ENCODE data around the gene LAMA4.
"Not testable (repeated sequence)": the region's sequence is repeated elsewhere in the genome, so short reads cannot be mapped to it uniquely, and the experiment has no call there.

Gene LAMA4

DNA sequence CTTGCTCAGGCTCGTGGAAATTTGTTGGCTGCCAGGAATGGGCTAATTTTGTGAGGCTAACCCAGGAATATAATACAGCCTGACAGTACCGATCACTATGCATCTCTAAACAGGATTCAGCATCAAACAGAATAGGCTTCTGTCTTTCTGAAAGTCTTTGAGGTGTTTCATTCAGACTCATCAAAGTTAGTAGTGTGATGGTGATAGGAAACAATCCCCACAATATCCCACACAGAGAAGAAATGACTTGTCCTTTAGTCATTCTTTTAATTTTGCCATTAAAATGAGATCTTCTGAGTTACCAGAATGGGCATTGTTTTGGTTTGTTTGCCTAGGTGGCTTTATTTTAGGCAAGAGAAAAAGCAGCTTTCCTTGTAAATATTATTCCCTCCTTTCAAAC lies 112.7 kb downstream of the LAMA4 start:
- DNase-seq, result no peak

DNA sequence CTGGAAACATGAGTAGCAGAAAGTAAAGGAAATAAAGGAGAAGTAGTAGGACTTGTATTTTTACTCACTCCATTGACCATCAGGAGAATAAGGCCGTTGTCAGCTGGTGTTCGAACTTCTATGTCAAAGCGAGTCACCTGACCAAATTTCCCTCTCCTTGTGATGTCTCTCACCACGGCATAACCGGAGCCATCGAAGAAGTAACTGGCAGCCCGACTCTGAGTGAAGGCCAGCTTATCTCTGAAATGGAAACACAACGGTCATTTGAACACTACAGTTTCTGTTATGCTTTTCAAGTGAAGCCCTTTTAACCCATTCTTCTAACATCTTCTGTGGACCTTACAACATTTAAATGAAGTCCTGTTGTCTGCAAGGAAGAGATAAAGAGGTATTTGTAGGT lies 115.3 kb downstream of the LAMA4 start:
- no peak for DNase-seq

DNA sequence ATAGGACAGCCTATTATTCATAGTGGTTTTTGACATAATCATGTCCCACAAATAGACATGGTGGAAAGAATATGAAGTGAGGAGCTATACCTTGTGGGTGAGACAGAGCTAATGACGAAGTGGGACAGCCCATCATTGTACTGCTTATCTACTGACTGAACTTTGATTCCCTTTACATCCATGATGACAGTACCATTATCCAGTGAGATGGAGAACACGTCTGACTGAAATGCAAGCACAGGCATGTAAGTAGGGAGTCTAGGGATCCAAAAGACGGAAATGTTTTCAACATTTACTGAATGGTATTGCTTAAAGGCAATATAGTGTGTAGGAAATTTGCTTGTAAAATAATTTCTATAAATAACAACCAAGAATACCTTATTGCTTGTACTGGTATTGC lies 123.5 kb downstream of the LAMA4 start:
- no peak for DNase-seq

DNA sequence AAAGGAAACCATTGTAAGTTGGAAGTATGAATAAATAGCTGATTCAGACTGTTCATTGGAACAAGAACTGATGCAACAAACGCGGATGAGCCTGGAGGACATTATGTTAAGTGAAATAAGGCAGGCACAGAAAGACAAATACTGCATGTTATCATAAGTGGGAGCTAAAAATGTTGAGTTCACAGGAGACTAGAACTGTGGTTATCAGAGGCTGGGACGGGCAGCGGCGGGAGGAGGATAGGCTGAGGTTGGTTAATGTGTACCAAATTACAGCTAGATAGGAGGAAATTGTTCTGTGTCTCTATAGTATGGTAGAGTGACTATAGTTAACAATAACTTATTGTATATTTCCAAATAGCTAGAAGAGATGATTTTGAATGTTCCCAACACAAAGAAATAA lies 126.2 kb downstream of the LAMA4 start:
- no peak for DNase-seq

DNA sequence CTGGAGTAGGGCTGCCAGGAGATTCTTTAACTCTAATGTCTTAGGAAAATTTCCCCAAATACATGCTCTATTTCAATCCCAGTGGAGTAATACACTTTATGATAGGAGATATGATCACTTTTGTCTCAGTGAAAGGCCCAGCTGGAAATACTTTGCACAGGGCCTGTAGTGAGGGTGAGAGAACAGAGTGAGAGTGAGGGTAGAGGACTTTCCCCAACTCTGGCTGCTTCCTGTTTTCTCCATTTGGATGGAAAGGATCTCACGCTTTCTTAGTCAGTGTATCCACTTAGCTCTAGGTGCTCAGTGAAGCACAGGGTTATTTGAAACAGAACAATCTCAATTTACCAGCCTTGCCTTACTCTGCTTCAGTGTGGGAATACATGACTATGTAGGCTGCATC lies 130.4 kb downstream of the LAMA4 start:
- DNase-seq, result no peak

DNA sequence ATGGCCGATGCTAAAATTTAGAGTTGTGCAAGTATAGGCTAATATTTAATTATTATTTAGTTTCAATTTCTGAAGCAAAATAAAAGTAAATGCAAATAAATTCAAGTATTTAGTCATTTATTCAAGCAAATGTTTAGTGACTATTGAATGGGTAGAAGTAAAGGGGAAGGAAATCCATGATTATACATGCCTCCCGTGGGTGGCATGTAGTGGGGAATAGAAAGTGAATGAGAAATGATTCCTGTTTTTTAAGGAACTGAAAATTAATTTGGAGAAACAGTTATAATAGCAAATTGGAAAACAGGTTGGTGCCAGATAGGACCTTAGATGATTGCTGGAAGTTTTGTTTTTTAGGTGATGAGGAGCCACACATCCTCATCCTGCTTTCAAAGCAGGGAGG lies 131.6 kb downstream of the LAMA4 start:
- DNase-seq, result no peak

DNA sequence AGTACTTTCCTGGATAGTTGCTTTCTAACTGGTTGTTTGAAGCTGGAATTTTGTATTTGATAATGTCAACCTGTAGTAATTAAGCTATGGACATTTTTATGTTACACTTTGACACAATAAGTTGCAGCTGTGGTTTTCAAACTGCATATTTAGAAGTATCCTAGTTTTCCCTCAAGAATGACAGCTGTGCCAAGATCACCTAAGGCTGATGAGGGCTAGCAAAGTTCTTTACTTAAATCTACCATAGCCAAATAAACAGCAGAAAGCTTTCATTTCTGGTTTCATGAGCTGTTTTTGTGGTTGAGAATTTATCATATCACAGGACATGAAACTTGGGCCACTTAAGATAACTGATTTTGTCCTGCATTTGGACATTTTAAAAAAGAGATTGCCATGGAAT lies 136.3 kb downstream of the LAMA4 start:
- peak; percentile 12 for DNase-seq

DNA sequence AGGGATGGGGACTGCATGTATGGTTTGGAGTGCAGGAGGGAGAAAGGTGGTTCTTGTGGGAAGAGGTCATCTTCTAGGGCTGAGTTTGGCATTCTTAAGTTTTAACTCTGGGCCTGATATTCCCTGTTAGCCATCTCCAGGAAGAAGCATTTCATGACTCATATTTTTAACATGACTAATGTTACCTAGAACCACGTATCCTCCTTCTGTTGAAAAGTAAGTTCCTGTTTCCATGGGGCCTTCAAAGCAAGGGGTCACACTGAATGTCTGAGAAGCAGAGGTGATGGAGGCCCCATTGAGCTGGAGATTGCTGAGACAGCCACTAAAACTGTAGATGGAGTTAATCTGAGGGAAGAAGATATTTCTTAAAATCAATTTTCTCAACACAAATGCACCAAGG lies 136.8 kb downstream of the LAMA4 start:
- DNase-seq, result peak; percentile 40

DNA sequence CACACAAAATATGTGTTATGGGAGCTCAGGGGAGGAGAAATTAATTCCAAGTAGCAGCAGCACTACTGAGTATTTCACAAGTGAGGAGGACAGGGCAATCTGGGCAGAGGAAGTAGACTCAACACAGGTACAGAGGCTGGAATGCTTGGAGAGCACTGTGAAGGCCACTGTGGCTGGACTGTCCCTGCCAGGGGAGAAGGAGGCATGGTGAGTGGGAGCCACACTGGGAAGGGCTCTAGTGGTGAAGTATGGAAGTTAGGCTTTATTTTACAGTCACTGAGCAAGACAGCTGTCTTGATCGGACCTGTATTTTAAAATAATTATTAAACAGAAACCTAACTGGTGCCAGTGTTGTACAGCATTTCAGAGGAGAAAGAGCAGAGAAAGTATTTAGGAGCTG lies 138.1 kb downstream of the LAMA4 start:
- no peak for DNase-seq

DNA sequence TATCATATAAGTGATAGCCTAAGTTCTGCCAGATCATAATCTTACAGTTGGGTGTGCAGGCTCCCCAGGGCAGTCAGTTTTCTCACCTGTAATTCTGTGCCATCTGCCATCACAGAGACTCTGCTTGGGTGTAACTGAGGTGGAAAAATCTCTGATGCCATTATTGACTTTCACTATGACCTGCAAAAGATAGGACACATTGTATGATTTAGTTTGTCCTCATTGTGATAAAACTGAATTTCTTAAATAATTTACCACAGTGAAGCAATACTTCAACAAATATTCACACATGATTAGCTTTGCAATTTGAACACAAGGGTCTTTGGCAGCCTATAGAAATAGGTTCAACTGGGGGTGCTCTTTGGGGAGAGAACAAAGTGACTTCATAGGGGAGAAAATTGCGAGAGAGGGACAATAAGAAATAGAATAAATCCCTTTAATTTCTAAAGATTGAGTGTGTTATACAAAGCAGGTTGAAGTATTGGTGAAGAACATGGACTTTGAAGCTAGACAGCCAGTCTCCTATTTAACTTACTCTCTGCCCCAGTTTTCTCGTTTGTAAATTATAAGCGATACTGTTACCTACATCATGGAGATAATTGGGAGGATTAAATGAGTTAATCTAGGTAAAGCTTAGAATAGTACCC lies 139.7 kb downstream of the LAMA4 start:
- no peak for DNase-seq

DNA sequence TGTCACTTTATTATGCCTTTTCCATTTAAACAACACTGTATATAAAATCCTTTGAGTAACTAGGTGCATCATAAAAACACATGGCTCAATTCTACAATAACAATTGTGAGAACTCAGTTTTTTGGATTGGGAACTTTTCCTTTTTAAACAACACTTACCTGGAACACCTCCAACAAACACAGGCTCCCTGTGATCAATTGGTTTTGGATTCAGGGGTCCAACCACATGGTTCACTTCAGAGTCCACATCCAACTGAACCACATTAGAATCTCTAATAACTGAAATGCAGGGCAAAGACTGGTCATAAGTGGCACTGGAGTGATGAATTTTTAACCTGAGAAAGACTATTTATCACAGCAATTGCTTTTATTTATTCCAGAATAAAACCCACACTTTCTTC lies 140.4 kb downstream of the LAMA4 start:
- DNase-seq, result no peak

DNA sequence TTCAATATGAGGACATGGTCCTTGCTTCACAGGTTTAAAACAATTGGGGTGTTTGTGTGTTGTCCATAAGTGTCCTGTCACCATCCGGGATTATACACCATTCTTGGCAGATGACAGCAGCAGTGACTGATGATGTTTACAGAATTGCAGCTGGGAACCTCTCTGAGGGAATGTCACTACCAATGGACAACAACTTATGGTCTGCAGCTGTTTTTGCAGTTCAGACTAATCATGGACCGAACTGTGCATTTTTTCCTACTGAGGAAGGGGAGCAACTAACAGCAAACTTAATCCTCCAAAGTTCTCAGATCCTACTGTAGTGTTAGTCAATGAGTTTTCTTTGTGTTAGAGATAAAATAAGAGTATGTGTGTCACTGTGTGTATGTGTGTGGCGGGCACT lies 140.9 kb downstream of the LAMA4 start:
- no peak for DNase-seq

DNA sequence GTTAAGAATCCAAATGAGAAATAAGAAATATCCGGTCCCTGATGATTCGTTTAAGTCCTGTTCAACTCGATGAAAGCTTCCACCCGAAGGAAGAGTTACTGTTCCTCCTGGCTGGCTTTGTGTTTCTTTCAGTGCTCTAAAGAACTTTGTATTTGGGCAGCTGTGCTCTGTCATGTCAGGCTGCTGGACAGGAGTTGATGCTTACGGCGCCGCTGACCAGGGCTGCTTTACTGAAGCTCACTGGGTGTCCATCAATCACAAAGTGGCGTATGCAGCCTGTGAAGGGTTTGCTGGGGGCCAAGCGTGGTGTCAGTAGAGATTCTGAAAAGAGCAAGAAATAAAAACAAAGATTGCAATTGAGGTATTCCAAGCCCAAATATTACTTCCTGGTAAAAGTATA lies 145.1 kb downstream of the LAMA4 start:
- DNase-seq, result no peak

DNA sequence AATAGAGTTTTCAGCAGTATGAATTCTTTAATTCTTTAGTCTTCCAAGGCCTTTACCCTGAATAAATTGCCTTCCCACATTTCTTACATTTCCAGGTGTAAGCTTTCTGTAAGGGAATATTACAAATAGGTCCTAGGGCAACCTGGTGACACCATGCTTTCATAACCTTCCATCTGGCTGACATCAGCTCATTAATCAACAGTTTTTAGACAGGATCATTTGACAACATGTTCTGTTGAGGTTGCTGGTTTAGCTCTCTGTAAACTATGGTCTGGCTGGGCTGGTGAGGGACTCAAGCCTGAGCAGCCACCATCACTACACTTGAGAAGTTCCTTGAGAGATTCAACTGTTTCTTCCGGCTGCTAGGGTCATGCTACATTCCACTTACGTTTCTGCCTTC lies 147.8 kb downstream of the LAMA4 start:
- no peak for DNase-seq

DNA sequence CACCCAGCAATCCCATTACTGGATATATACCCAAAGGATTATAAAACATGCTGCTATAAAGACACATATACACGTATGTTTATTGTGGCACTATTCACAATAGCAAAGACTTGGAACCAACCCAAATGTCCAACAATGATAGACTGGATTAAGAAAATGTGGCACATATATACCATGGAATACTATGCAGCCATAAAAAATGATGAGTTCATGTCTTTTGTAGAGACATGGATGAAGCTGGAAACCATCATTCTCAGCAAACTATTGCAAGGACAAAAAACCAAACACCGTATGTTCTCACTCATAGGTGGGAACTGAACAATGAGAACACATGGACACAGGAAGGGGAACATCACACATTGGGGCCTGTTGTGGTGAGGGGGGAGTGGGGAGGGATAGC lies 148.3 kb downstream of the LAMA4 start:
- not testable (repeated sequence) for DNase-seq

DNA sequence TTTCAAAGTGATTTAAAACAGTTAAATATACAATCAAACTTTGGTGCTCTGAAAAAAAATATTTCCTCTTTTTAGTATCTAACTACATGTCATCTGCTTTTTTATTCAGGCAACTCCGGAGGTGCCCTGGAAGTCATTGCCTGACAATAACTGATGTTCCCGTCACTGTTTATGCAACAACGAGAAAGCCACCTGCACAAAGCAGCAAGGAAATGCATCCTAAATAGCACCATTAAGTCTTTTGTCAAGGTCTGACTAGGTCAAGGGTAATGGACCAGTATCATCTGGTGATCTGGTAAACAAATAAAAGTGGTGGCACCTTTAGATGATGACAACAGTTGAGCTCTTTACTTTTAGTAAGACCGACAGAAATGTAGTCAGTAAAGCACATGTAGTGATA lies 153.8 kb downstream of the LAMA4 start:
- DNase-seq, result no peak

DNA sequence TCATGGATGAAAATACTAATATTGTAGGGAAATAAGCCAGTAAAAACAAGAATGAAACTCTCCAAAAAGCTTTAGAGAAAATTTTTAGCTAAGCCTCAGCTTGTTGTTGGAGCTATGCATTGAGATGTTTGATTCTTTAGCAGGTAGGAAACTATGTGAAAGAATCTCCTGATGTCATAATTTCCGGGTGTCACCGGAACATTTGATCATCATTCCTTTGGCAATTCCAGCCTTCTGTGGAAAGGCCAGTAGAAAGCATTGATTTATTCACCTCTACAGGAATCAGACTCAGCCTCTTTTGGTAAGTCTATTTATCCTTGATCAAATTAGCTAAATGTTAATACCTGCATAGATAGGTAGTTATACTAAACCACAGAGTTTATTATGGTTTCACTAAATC lies 157.5 kb downstream of the LAMA4 start:
- no peak for DNase-seq

DNA sequence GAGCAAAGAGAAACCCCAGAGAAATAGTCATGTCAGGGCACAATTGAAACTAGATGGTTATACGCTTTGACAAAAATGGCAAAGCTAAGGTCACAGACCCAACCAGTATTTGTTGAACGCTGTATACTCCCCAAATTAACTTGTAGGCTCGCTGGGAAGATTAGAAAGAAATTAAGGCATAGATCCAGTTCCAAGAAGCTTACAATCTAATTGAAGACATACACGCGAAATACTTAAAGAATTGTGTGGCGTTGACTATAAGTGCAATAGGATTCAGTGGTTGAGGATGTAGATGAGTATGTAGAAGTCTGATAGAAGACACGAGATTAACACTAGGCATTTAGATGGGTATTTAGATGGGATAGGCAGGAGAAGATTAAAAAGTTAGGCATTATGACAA lies 166.5 kb downstream of the LAMA4 start:
- DNase-seq, result peak; percentile 14

DNA sequence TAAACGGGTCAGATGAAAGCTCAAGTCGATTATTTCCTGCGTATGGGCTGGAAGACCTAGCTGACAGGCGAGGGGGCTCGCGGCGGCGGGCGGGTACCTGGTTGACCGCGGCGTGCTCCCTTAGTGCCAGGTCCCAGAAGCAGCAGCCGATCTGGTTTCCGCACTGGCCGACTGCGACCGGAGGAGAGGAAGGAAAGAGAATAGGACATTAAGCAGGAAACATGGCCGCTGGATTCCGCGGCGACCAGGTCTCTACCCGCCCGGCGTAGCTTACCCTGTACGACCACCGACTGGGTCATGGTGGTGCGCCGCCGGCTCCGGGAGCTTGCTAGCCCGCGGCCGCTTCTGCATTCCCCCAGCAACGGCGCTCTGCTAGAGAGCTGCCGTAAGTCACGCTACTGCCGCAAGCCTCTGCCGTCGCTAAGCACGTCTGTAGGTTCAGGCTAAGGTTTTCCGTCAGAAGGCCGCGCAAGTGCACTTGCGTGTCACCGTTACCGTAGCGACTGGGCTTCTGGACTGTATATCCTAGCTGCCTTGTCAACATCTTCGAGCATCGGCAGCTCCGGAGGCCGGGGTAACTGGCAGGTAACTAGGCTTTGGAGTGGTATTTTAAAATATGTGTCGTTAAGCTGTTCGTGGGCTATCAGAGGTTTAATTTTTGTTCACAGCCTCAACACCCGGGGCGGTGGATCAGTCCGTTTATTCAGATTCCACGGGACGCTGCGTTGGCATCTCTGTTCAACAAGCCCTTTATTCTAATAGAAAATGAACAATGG lies 167.0 kb downstream of the LAMA4 start, which contains the start of the genes FAM229B and TUBE1:
Gene FAM229B, plus strand, starts transcription at position 456 of the 776 bp plus-strand sequence. CDS start 11,693 bp downstream, outside the sequence.
Gene TUBE1, minus strand, starts transcription at position 347 of the 776 bp plus-strand sequence. Its CDS starts 48 bp downstream, at position 299.
- peak; percentile 98 for DNase-seq

DNA sequence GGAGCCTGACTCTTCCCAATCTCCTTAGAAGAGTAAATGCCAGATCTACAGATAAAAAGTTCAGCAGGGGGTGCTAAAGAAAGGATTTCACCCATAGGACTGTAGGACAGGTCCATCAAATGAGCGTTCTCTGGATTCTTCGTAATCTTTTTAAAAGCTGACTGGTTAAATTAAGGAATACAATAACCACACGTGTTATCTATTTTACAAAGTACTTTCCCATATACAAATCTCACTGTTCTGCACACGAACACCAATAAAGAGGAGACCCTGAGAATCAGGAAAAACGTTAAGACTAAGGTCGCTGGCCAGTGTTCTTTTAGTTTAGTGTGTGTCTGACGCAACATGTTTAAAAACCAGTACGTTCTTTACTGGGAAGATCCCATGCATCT lies 167.6 kb downstream of the LAMA4 start:
- peak; percentile 66 for DNase-seq

DNA sequence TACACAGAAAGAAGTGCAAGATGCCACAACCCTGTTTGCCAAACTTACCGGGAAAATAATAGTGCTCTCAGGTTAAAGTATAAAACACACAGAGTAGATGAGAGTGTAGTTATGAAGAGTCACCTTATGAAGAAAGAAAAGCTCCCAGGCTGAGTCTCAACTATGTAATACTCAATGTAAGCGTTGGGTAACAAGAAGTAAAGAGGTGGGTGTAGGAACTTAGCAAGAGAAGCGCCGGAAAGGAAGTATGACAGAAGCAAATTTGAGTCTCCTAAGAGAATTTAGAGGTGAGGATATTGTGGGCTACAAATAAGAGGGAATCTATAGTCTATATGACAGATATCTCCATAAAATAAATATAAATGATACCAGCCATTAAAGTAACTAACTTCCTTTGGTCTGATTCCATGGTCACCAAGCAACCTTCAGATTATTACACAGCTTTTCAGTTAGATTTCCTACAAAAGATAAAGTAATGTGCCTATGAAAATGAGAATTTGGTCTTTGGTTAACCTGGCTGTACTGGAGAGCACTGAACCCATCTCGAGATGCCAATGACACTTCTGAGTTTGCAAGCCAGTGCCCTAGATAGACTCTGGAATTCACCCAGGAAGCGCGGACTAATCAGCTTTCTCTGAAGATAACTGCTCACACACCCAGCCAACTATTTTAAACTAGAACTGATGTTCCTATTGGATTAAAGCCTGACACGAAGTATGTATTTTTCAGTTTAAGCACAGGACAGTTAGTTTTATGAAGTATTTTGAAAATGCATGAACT lies 168.9 kb downstream of the LAMA4 start:
- no peak for DNase-seq

DNA sequence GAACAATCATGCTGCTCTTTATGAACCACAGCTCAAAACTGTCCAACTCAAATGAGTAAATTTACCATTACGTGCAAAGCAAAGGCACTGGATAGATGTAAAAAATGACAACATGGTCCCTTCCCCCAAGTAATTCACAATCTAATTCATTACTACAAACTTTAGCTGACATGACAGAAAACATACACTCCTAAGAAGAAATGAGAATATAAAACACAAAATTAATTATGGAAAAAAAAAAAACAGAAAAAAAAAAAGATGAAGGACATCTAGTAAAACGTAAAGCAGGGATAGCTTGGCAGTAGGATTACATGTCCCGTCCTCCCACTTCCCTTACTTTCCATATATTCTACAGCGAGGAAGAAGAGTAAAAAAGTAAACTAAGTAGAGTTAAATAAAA lies 172.8 kb downstream of the LAMA4 start:
- DNase-seq, result no peak

DNA sequence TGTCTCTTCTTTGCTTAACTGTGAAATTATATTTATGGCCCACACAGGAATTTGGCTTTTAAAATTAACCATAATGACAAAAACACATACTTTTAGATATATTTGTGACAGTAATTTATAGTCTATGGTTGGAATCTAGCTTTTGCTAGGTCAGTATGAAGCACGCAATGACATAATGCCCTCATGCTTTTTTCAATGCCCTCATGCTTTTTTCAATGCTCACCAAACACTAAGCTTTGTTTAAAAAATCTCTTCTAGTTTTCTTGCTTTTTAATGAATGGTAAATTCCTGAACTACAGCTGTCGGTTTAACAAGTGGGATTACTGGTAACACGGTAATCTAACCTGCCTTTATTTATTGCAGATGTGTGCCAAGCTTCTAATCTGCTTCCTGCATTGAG lies 187.8 kb downstream of the LAMA4 start:
- DNase-seq, result no peak

All from hematopoietic multipotent progenitor cell treated with erythropoietin and hydrocortisone succinate and interleukin-3 and kit ligand, for 4 days (in vitro differentiated cells).